SK-N-MC (cell line): Measurements from ENCODE around the gene SERGEF.

Source experiments
- EZH2 ChIP-seq: fragments of 200-600 bp; sonication (generic); IDR thresholded peaks from one replicate; pipeline ENCODE4 v1.6.1; 2017; ENCODE audit warnings: antibody characterized with exemption
- POLR2AphosphoS5 ChIP-seq: IDR thresholded peaks from 2 replicates; pipeline ENCODE4 v1.6.1; 2012; ENCODE audit warnings: mild to moderate bottlenecking, low read depth, low read length, borderline replicate concordance

DNA sequence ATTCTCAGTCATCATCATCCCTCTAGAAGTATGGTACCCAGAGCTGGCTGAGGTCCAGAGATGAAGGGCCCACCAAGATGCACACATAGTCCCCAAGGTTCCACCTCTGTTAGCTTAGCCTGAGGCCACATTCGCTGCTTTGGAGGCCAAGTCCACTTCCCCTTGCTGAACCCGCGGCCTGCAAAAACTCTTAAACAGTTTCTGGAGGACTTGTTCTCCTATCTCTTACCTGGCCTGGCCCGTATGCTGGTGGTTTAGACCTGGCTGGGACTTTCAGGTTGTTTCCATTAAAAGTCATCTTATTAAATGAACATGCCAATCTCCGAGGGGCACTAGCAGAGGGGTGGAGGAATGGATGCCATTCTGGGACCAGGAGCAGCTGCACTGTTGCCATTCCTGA is 213.7 kb downstream of the SERGEF start:
- TF ChIP-seq EZH2 (no peak), POLR2AphosphoS5 (no peak)
